ENCODE results near the gene OR2J3. TPM values are rescaled to one million over a fixed set of nuclear protein-coding genes. Genes with fewer than 3 reads are reported as not detected.

The OR2J3 gene
- total RNA-seq, 2 donors from 2014 or later = 0.09 TPM; not detected in 1

GRCh38 chr6:29129326-29130012 is 21.6 kb downstream of the OR2J3 start:
- WGBS = 65% methylated on average over 14 of the region's 15 CpGs
- Histone ChIP-seq H3K36me3 (no peaks in the 10 kb centered on the region), H3K4me3 (no peak overlapping the region), H3K9me3 (no peaks in the 10 kb centered on the region), H3K4me1 (replicated peaks) (no peaks in the 10 kb centered on the region), H3K27me3 (replicated peaks; ENCODE audit: insufficient read depth) (no peaks in the 10 kb centered on the region), H3K27ac (no peak overlapping the region)
- DNase-seq (ENCODE audit: low spot score) = no peak
- intact Hi-C loops (cut with DNase I) = no loop called here
- no peak for TF ChIP-seq POLR2AphosphoS5 (IDR thresholded peaks at IDR 0.05)
- no peak for TF ChIP-seq POLR2A (IDR thresholded peaks at IDR 0.05)
- no peak for TF ChIP-seq CTCF (IDR thresholded peaks at IDR 0.05)

GRCh38 chr6:29130644-29131043 is 22.8 kb downstream of the OR2J3 start:
- H3K27me3 ChIP-seq (replicated peaks; ENCODE audit: insufficient read depth) = no peaks in the 10 kb centered on the region
- intact Hi-C loops (cut with DNase I) = no loop called here
- no peaks in the 10 kb centered on the region for H3K9me3 ChIP-seq
- WGBS = 69% methylated on average over 4 of the region's 4 CpGs
- DNase-seq (ENCODE audit: low spot score) = no peak
- no peak overlapping the region for H3K27ac ChIP-seq
- no peak for TF ChIP-seq CTCF (IDR thresholded peaks at IDR 0.05)
- no peak for TF ChIP-seq POLR2A (IDR thresholded peaks at IDR 0.05)
- TF ChIP-seq POLR2AphosphoS5 (IDR thresholded peaks at IDR 0.05) = no peak
- no peaks in the 10 kb centered on the region for H3K4me1 ChIP-seq (replicated peaks)
- H3K4me3 ChIP-seq = no peak overlapping the region
- no peaks in the 10 kb centered on the region for H3K36me3 ChIP-seq

DNA sequence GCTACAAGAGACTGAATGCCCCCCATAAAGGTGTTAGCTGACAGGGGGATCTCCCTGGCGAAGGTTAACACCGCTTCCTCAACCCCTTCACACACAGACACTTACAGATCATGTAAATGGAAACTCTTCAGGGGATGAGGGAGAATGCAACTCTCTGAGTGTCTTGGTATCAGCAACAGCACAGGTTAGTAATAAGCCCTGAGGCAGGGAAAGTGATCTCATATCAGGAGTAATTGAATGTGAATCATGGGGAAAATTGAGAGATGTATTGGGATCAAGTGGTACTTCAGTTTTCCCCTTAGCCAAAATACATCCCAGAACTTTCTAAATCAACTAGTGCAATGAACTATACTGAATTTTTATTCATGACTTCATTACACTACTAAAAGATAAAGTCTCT is 23.8 kb downstream of the OR2J3 start:
- no peaks in the 10 kb centered on the region for H3K4me1 ChIP-seq (replicated peaks)
- H3K36me3 ChIP-seq = no peaks in the 10 kb centered on the region
- H3K27ac ChIP-seq = no peak overlapping the region
- no peaks in the 10 kb centered on the region for H3K9me3 ChIP-seq
- intact Hi-C loops (cut with DNase I) = no loop called here
- no peaks in the 10 kb centered on the region for H3K27me3 ChIP-seq (replicated peaks; ENCODE audit: insufficient read depth)
- H3K4me3 ChIP-seq = no peak overlapping the region
- no peak for DNase-seq (ENCODE audit: low spot score)
- WGBS = 79% methylated on average over 2 of the region's 2 CpGs
- TF ChIP-seq POLR2AphosphoS5 (IDR thresholded peaks at IDR 0.05) = no peak
- TF ChIP-seq POLR2A (IDR thresholded peaks at IDR 0.05) = no peak
- no peak for TF ChIP-seq CTCF (IDR thresholded peaks at IDR 0.05)

GRCh38 chr6:29137724-29138123 is 29.9 kb downstream of the OR2J3 start:
- no peaks in the 10 kb centered on the region for H3K36me3 ChIP-seq
- H3K4me3 ChIP-seq = no peak overlapping the region
- TF ChIP-seq POLR2AphosphoS5 (IDR thresholded peaks at IDR 0.05) (no peak), POLR2A (IDR thresholded peaks at IDR 0.05) (no peak), CTCF (IDR thresholded peaks at IDR 0.05) (no peak)
- no peaks in the 10 kb centered on the region for H3K27me3 ChIP-seq (replicated peaks; ENCODE audit: insufficient read depth)
- intact Hi-C loops (cut with DNase I) = no loop called here
- no peak for DNase-seq (ENCODE audit: low spot score)
- H3K27ac ChIP-seq = no peak overlapping the region
- H3K4me1 ChIP-seq (replicated peaks) = no peaks in the 10 kb centered on the region
- no peaks in the 10 kb centered on the region for H3K9me3 ChIP-seq
- 80% methylated on average over 4 of the region's 4 CpGs for WGBS

DNA sequence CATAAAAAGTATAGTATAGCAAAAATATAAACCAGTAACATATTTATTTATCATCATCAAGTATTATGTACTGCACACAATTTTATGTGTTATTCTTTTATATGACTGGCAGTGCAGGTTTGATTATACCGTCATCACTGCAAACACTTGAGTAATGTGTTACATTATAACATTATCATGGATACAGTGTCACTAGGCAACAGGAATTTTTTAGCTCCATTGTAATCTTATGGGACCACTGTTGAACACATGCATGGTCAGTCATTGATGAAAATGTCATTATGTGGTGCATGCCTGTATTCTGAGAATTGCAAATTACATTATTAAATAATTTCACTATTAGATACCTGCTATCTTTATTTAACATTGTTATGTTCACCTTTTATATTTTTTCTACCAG is 33.7 kb downstream of the OR2J3 start:
- Histone ChIP-seq H3K9me3 (no peaks in the 10 kb centered on the region), H3K4me1 (replicated peaks) (no peaks in the 10 kb centered on the region), H3K27me3 (replicated peaks; ENCODE audit: insufficient read depth) (no peaks in the 10 kb centered on the region), H3K27ac (no peak overlapping the region), H3K4me3 (no peak overlapping the region), H3K36me3 (no peaks in the 10 kb centered on the region)
- intact Hi-C loops (cut with DNase I) = no loop called here
- no peak for DNase-seq (ENCODE audit: low spot score)
- TF ChIP-seq POLR2A (IDR thresholded peaks at IDR 0.05) (no peak), POLR2AphosphoS5 (IDR thresholded peaks at IDR 0.05) (no peak), CTCF (IDR thresholded peaks at IDR 0.05) (no peak)
- WGBS = 85% methylated on average over 1 of the region's 1 CpG
